HepG2 (cell line): Measurements from ENCODE around the gene AGT. TPM values are rescaled to one million over a fixed set of nuclear protein-coding genes. Genes with fewer than 3 reads are reported as not detected.
A peak's percentile ranks its signal among the peaks of the same experiment; 100 is the strongest.

Source experiments
- CENPT ChIP-seq: sonication (generic); formaldehyde crosslinking; IDR thresholded peaks from 2 replicates; pipeline ENCODE4 v1.8.0; 2022; ENCODE audit warnings: low read depth, mild to moderate bottlenecking, moderate library complexity, missing genetic modification reagents
- DPF2 ChIP-seq: sonication (generic); formaldehyde crosslinking; IDR thresholded peaks from 2 replicates; pipeline ENCODE4 v1.4.0; 2020; ENCODE audit warnings: mild to moderate bottlenecking, low read depth, missing genetic modification reagents, borderline replicate concordance
- KLF12 ChIP-seq: sonication (generic); formaldehyde crosslinking; IDR thresholded peaks from 2 replicates; pipeline ENCODE4 v1.4.0; 2020; ENCODE audit warnings: missing genetic modification reagents, borderline replicate concordance
- NFATC3 ChIP-seq: sonication (generic); formaldehyde crosslinking; IDR thresholded peaks from 2 replicates; pipeline ENCODE4 v1.5.1; 2020; ENCODE audit warnings: mild to moderate bottlenecking, missing genetic modification reagents
- NR0B2 ChIP-seq: sonication (generic); formaldehyde crosslinking; IDR thresholded peaks from 2 replicates; pipeline ENCODE4 v1.4.0; 2020; ENCODE audit warnings: mild to moderate bottlenecking, missing genetic modification reagents
- SCMH1 ChIP-seq: sonication (generic); formaldehyde crosslinking; IDR thresholded peaks from 2 replicates; pipeline ENCODE4 v1.9.0; 2021; ENCODE audit warnings: missing genetic modification reagents, mild to moderate bottlenecking, borderline replicate concordance
- SIX1 ChIP-seq: sonication (generic); formaldehyde crosslinking; IDR thresholded peaks from 2 replicates; pipeline ENCODE4 v1.4.0; 2020; ENCODE audit warnings: missing genetic modification reagents, borderline replicate concordance
- WIZ ChIP-seq: sonication (generic); formaldehyde crosslinking; IDR thresholded peaks from 2 replicates; pipeline ENCODE4 v1.5.1; 2020; ENCODE audit warnings: mild to moderate bottlenecking, missing genetic modification reagents
- ZIK1 ChIP-seq: sonication (generic); formaldehyde crosslinking; IDR thresholded peaks from 2 replicates; pipeline ENCODE4 v1.5.0; 2020; ENCODE audit warnings: mild to moderate bottlenecking, low read depth, missing genetic modification reagents, borderline replicate concordance
- ZNF142 ChIP-seq: sonication (generic); formaldehyde crosslinking; IDR thresholded peaks from 2 replicates; pipeline ENCODE4 v1.4.0; 2020; ENCODE audit warnings: missing genetic modification reagents
- ZNF30 ChIP-seq: sonication (generic); formaldehyde crosslinking; IDR thresholded peaks from 2 replicates; pipeline ENCODE4 v1.5.0; 2020; ENCODE audit warnings: mild to moderate bottlenecking, missing genetic modification reagents
- ZNF350 ChIP-seq: sonication (generic); formaldehyde crosslinking; IDR thresholded peaks from 2 replicates; pipeline ENCODE4 v1.4.0; 2020; ENCODE audit warnings: mild to moderate bottlenecking, low read depth, missing genetic modification reagents, borderline replicate concordance
- ZNF563 ChIP-seq: sonication (generic); formaldehyde crosslinking; IDR thresholded peaks from 2 replicates; pipeline ENCODE4 v1.8.0; 2022; ENCODE audit warnings: mild to moderate bottlenecking, moderate library complexity, missing genetic modification reagents
- ZNF564 ChIP-seq: sonication (generic); formaldehyde crosslinking; IDR thresholded peaks from 2 replicates; pipeline ENCODE4 v1.8.1; 2023; ENCODE audit warnings: mild to moderate bottlenecking, missing genetic modification reagents
- ZNF597 ChIP-seq: sonication (generic); formaldehyde crosslinking; IDR thresholded peaks from 2 replicates; pipeline ENCODE4 v1.5.0; 2020; ENCODE audit warnings: missing genetic modification reagents
- ZNF773 ChIP-seq: sonication (generic); formaldehyde crosslinking; IDR thresholded peaks from 2 replicates; pipeline ENCODE4 v1.4.0; 2020; ENCODE audit warnings: missing genetic modification reagents, borderline replicate concordance
- ZNF850 ChIP-seq: sonication (generic); formaldehyde crosslinking; conservative IDR thresholded peaks from 2 replicates; pipeline ENCODE4 v1.9.0; 2021; ENCODE audit warnings: mild to moderate bottlenecking, missing genetic modification reagents
- polyA plus RNA-seq, 8 experiments: library from polyadenylated mRNA; depleted of rRNA in 3 of 8; stranded (reverse) in 7 of 8; unstranded in 1 of 8; fragments of >200 nt; fragmentation: Illumina TruSeq in 4 of 8; extraction: Trizol in 4 of 8; gene quantifications; 2 replicates each; pipeline versions ENCODE4 v1.2.1 to v1.2.3, GENCODE V29; 2011 to 2016; ENCODE audit warnings: low read depth in 4 of 8, missing spikeins in 1 of 8, mixed read lengths in 1 of 8; ENCODE audit not compliant: insufficient read depth in 1 of 8
- total RNA-seq, 5 experiments: library from RNA; depleted of rRNA; stranded (reverse); fragments of >200 nt; fragmentation: Illumina TruSeq; extraction: Trizol; gene quantifications; 2 replicates each; pipeline ENCODE4 v1.2.3, GENCODE V29; 2016; ENCODE audit warnings: low read depth in 1 of 5

AGT gene
- total and polyA plus RNA-seq, 2 of the 13 experiments (the other 11 are each of a cell fraction or from before 2014, with no cell fraction given), result 892 to 2,071 TPM

GRCh38 chr1:230702934-230703678 is 10.8 kb downstream of the AGT start (continued):
- TF ChIP-seq KLF12 (CRISPR knock-in tag) (peak; percentile 69; the same call in 1 of the 2 replicates), NR0B2 (CRISPR knock-in tag) (0 out of 2 replicates have a peak, but pooled peaks have one; percentile 73), ZNF564 (CRISPR knock-in tag) (peak; percentile 79; the same call in 1 of the 2 replicates), DPF2 (CRISPR knock-in tag) (peak; percentile 98), ZNF773 (CRISPR knock-in tag) (0 out of 2 replicates have a peak, but pooled peaks have one; percentile 71), ZNF350 (peak; percentile 90; the same call in 1 of the 2 replicates), NFATC3 (peak; percentile 59; the same call in 1 of the 2 replicates), SIX1 (CRISPR knock-in tag) (peak; percentile 68; the same call in 1 of the 2 replicates), ZNF563 (CRISPR knock-in tag) (peak; percentile 69; the same call in 1 of the 2 replicates), CENPT (CRISPR knock-in tag) (0 out of 2 replicates have a peak, but pooled peaks have one; percentile 65), ZNF142 (CRISPR knock-in tag) (peak; percentile 57; the same call in 1 of the 2 replicates), ZIK1 (CRISPR knock-in tag) (0 out of 2 replicates have a peak, but pooled peaks have one; percentile 77), ZNF597 (CRISPR knock-in tag) (no peak), WIZ (CRISPR knock-in tag) (peak; percentile 47; the same call in 1 of the 2 replicates), SCMH1 (CRISPR knock-in tag) (no peak), ZNF30 (no peak), ZNF850 (CRISPR knock-in tag) (no peak)
